Measurements from ENCODE around the gene FYN. TPM values are rescaled to one million over a fixed set of nuclear protein-coding genes. Genes with fewer than 3 reads are reported as not detected.

Gene FYN
- total and polyA plus RNA-seq, 10 of the 15 experiments (the other 5 are each of a cell fraction or from before 2014, with no cell fraction given), result 51.4 to 247 (median 138) TPM

DNA sequence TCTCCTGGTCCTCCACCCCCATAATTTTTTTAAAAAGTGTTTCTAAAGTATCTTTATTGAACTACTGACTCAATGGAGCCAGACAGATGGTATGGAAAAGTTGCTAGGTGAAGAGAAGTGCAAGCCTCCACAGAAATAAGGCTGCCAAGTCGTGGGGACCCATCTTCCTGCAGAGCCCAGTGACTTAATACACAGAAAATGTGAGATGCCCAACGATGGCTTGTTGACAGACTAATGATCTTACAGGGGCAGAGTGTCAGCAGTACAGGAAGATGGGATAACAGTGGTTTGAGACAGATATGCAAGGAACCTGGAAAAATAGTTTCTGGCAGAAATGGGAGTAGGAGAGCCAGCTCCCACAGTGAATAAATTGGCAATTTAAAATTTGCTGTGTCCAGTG lies 43.3 kb downstream of the FYN start (continued):
- TF ChIP-seq, protein P1, sequence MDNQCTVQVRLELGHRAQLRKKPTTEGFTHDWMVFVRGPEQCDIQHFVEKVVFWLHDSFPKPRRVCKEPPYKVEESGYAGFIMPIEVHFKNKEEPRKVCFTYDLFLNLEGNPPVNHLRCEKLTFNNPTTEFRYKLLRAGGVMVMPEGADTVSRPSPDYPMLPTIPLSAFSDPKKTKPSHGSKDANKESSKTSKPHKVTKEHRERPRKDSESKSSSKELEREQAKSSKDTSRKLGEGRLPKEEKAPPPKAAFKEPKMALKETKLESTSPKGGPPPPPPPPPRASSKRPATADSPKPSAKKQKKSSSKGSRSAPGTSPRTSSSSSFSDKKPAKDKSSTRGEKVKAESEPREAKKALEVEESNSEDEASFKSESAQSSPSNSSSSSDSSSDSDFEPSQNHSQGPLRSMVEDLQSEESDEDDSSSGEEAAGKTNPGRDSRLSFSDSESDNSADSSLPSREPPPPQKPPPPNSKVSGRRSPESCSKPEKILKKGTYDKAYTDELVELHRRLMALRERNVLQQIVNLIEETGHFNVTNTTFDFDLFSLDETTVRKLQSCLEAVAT (IDR thresholded peaks at IDR 0.05), result no peak
- TF ChIP-seq BCL11A (IDR thresholded peaks at IDR 0.05; ENCODE audit: low read depth, low read length), result no peak
- TF ChIP-seq FOXM1 (IDR thresholded peaks at IDR 0.05; ENCODE audit: low read depth, low read length), result no peak

DNA sequence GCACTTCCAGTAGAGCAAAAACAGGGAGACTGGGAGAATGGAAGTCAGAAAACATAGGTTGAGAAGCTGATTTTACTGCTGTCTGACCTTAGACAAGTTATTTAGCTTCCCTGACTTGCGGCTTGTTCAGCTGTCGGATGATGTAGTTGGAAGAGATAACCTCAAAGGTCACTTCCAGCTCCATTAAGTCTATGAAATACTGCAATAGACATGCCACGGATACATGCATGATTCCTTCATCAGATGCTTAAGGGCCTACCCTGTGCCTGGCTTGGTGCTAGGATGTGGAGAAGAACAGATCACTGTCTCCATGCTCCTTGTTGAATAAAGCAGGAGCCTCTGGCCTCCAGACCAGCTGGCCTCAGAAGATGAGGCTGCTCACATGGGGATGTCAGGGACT lies 43.7 kb downstream of the FYN start:
- DNase-seq (ENCODE audit: low read depth, low spot score), result no peak
- 94% methylated on average over 3 of the region's 3 CpGs for WGBS (ENCODE audit: insufficient coverage, insufficient replicate concordance, low lambda C conversion rate, missing lambda C conversion rate)
- H3K9me3 ChIP-seq (replicated peaks; ENCODE audit: control insufficient read depth, insufficient read depth, low read length), result no peaks in the 10 kb centered on the region
- H2AFZ ChIP-seq (ENCODE audit: control insufficient read depth, low read depth, low read length), result no peak overlapping the region
- H3K4me3 ChIP-seq, result no peak overlapping the region
- H3K27ac ChIP-seq (ENCODE audit: control insufficient read depth, insufficient read depth), result no peak overlapping the region
- in situ Hi-C loops (cut with MboI), result loop anchor here (25.0 kb wide), 1 partner anchor 1808 kb away; no protein-coding TSS in a partner anchor
- no peaks in the 10 kb centered on the region for H4K20me1 ChIP-seq (ENCODE audit: control insufficient read depth, insufficient read depth)
- peaks cover 3 to 8% of the 10 kb centered on the region in 2 experiments for H3K36me3 ChIP-seq (ENCODE audit: control insufficient read depth in 2 of 2, insufficient read depth in 2 of 2, low read length in 1 of 2)
- intact Hi-C loops (cut with micrococcal nuclease; ENCODE audit: unreplicated experiment), result no loop called here
- peaks cover 29% of the 10 kb centered on the region for H3K4me1 ChIP-seq (ENCODE audit: control insufficient read depth, insufficient read depth, low read length)
- SMC1A ChIA-PET (ENCODE audit: uncharacterized antibody, unreplicated experiment), result interaction anchor here (0.6 to 7.8 kb wide), 9 partner anchors 11 to 119 kb away, joined by 3 to 71 read pairs (median 3); no protein-coding TSS in a partner anchor
- no peak overlapping the region for H3K4me2 ChIP-seq (ENCODE audit: control insufficient read depth, insufficient read depth)
- FAIRE-seq, result no peak
- CTCF ChIA-PET, result interaction anchor here (0.9 to 1.4 kb wide), 2 partner anchors 9 to 14 kb away, joined by 3 to 4 read pairs; no protein-coding TSS in a partner anchor
- no peaks in the 10 kb centered on the region for H3K27me3 ChIP-seq (replicated peaks in 1 of 2; ENCODE audit: control insufficient read depth in 2 of 2, insufficient read depth in 2 of 2, low read length in 1 of 2)
- RAD21 ChIA-PET (ENCODE audit: unreplicated experiment), result interaction anchor here (0.7 kb wide), 1 partner anchor 23 kb away, joined by 3 read pairs; no protein-coding TSS in a partner anchor
- ATAC-seq, result no peak
- POLR2A ChIA-PET, result interaction anchor here (1.4 kb wide), 1 partner anchor 14 kb away, joined by 4 read pairs; no protein-coding TSS in a partner anchor
- peaks cover 31% of the 10 kb centered on the region for H3K79me2 ChIP-seq (ENCODE audit: control insufficient read depth, insufficient read depth, low read length)
- H3K9ac ChIP-seq (ENCODE audit: control insufficient read depth, insufficient read depth, low read length), result no peak overlapping the region
- no TSS peak for BruUV-seq (replicated peaks)
- TF ChIP-seq SPI1 (IDR thresholded peaks at IDR 0.05; ENCODE audit: borderline replicate concordance, insufficient read depth, low read depth, low read length), result no peak
- no peak for TF ChIP-seq RAD21 (IDR thresholded peaks at IDR 0.05; ENCODE audit: insufficient read depth, low read depth, low read length)
- TF ChIP-seq NFYA (IDR thresholded peaks at IDR 0.05; ENCODE audit: borderline replicate concordance, low read depth, low read length), result no peak
- no peak for TF ChIP-seq NRF1 (conservative IDR thresholded peaks at IDR 0.05; ENCODE audit: low read depth, low read length)
- TF ChIP-seq TARDBP (IDR thresholded peaks at IDR 0.05; ENCODE audit: borderline replicate concordance), result no peak
- TF ChIP-seq, protein P2, sequence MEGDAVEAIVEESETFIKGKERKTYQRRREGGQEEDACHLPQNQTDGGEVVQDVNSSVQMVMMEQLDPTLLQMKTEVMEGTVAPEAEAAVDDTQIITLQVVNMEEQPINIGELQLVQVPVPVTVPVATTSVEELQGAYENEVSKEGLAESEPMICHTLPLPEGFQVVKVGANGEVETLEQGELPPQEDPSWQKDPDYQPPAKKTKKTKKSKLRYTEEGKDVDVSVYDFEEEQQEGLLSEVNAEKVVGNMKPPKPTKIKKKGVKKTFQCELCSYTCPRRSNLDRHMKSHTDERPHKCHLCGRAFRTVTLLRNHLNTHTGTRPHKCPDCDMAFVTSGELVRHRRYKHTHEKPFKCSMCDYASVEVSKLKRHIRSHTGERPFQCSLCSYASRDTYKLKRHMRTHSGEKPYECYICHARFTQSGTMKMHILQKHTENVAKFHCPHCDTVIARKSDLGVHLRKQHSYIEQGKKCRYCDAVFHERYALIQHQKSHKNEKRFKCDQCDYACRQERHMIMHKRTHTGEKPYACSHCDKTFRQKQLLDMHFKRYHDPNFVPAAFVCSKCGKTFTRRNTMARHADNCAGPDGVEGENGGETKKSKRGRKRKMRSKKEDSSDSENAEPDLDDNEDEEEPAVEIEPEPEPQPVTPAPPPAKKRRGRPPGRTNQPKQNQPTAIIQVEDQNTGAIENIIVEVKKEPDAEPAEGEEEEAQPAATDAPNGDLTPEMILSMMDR (IDR thresholded peaks at IDR 0.05 in 2 of 3, conservative IDR thresholded peaks at IDR 0.05 in 1 of 3; ENCODE audit: control insufficient read depth in 2 of 3, extremely low read depth in 1 of 3, insufficient read depth in 1 of 3, low read depth in 3 of 3, low read length in 3 of 3), result no peak
- TF ChIP-seq POLR2AphosphoS2 (IDR thresholded peaks at IDR 0.05; ENCODE audit: low read depth, low read length), result no peak
- no peak for TF ChIP-seq POLR2AphosphoS5 (IDR thresholded peaks at IDR 0.05; ENCODE audit: low read length)
- TF ChIP-seq SMAD5 (IDR thresholded peaks at IDR 0.05; ENCODE audit: low read depth), result no peak
- TF ChIP-seq MEF2B (IDR thresholded peaks at IDR 0.05; ENCODE audit: partially characterized antibody, poor library complexity, severe bottlenecking), result no peak
- no peak for TF ChIP-seq ZNF622 (IDR thresholded peaks at IDR 0.05)
- TF ChIP-seq, protein P3, sequence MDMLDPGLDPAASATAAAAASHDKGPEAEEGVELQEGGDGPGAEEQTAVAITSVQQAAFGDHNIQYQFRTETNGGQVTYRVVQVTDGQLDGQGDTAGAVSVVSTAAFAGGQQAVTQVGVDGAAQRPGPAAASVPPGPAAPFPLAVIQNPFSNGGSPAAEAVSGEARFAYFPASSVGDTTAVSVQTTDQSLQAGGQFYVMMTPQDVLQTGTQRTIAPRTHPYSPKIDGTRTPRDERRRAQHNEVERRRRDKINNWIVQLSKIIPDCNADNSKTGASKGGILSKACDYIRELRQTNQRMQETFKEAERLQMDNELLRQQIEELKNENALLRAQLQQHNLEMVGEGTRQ (IDR thresholded peaks at IDR 0.05; ENCODE audit: borderline replicate concordance, low read depth, low read length), result no peak
- TF ChIP-seq JUND (IDR thresholded peaks at IDR 0.05; ENCODE audit: low read depth, low read length), result no peak
- TF ChIP-seq, protein P4, sequence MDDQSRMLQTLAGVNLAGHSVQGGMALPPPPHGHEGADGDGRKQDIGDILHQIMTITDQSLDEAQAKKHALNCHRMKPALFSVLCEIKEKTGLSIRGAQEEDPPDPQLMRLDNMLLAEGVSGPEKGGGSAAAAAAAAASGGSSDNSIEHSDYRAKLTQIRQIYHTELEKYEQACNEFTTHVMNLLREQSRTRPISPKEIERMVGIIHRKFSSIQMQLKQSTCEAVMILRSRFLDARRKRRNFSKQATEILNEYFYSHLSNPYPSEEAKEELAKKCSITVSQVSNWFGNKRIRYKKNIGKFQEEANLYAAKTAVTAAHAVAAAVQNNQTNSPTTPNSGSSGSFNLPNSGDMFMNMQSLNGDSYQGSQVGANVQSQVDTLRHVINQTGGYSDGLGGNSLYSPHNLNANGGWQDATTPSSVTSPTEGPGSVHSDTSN (IDR thresholded peaks at IDR 0.05; ENCODE audit: insufficient replicate concordance, low read depth, low read length), result no peak
- TF ChIP-seq ZNF274 (IDR thresholded peaks at IDR 0.05; ENCODE audit: insufficient read depth, insufficient read length), result no peak
